Endothelial cell of umbilical vein (primary cell): ENCODE results near the gene KIAA0232. TPM values are rescaled to one million over a fixed set of nuclear protein-coding genes. Genes with fewer than 3 reads are reported as not detected.

Experiments
- BruUV-seq: library from RNA; stranded (reverse); fragments of 400-500 nt; replicated peaks from 2 replicates; lab custom pipeline; 2021; lab: Mats Ljungman, UMichigan
- CTCF ChIA-PET: fragments of 300-600, 350-600 bp; sonication (Branson Sonifier 250); formaldehyde crosslinking; loops from one replicate; lab custom pipeline; 2021; ENCODE audit warnings: antibody characterized with exemption, inconsistent platforms; lab: Charles Lee
- POLR2A ChIA-PET: fragments of 300-600, 350-600 bp; sonication (Branson Sonifier 250); formaldehyde crosslinking; loops from one replicate; lab custom pipeline; 2021; ENCODE audit warnings: antibody characterized with exemption, inconsistent platforms; lab: Charles Lee
- DNase-seq: peaks from one replicate; pipeline ENCODE4 v3.0.0-alpha.2; 2011; ENCODE audit warnings: low read depth, low spot score
- FAIRE-seq: peaks from 2 replicates; lab custom pipeline; 2011; peaks lifted over from hg19 to GRCh38; lab: Jason Lieb, UNC
- H2AFZ ChIP-seq: 2 replicates; pipeline ENCODE4 v1.6.0; 2012; ENCODE audit warnings: low read depth, low read length, control low read depth, inconsistent platforms
- H3K27ac ChIP-seq: 2 replicates; pipeline ENCODE4 v1.5.1; 2011; ENCODE audit warnings: low read depth, mild to moderate bottlenecking, control low read depth, low read length, moderate library complexity; ENCODE audit not compliant: insufficient read depth
- H3K27me3 ChIP-seq, 2 experiments: 2 replicates each; pipeline versions ENCODE4 v1.6.0 to v1.6.1; 2011; ENCODE audit warnings: low read length in 2 of 2, mixed read lengths in 1 of 2; ENCODE audit not compliant: control insufficient read depth in 2 of 2, insufficient read depth in 2 of 2
- H3K36me3 ChIP-seq, 2 experiments: 2 replicates in 1 of 2; 3 replicates in 1 of 2; pipeline ENCODE4 v1.5.1; 2011; ENCODE audit warnings: low read length in 2 of 2, mild to moderate bottlenecking in 1 of 2, moderate library complexity in 1 of 2; ENCODE audit not compliant: control insufficient read depth in 2 of 2, insufficient read depth in 2 of 2; ENCODE audit errors: extremely low read depth in 1 of 2
- H3K4me1 ChIP-seq: 3 replicates; pipeline ENCODE4 v1.5.1; 2011; ENCODE audit warnings: mild to moderate bottlenecking, low read length; ENCODE audit not compliant: control insufficient read depth, insufficient read depth; ENCODE audit errors: extremely low read depth
- H3K4me2 ChIP-seq: 2 replicates; pipeline ENCODE4 v1.6.1; 2011; ENCODE audit warnings: low read length, control low read depth, mixed read lengths; ENCODE audit not compliant: insufficient read depth
- H3K4me3 ChIP-seq, 3 experiments: fragments of 200-600 bp in 1 of 3; sonication (generic), shearing (Covaris generic) in 1 of 3; replicated peaks in 1 of 3; 2 replicates each; pipeline ENCODE4 v1.5.1; 2011 to 2016; ENCODE audit warnings: control low read depth in 3 of 3, low read length in 3 of 3, mild to moderate bottlenecking in 2 of 3, inconsistent platforms in 1 of 3, low read depth in 1 of 3, moderate library complexity in 1 of 3; ENCODE audit not compliant: insufficient read depth in 1 of 3
- H3K79me2 ChIP-seq: 2 replicates; pipeline ENCODE4 v1.6.0; 2012; ENCODE audit warnings: low read length, inconsistent platforms; ENCODE audit not compliant: control insufficient read depth, insufficient read depth
- H3K9ac ChIP-seq: replicated peaks from 2 replicates; pipeline ENCODE3; 2011; ENCODE audit warnings: low read length, control low read depth; ENCODE audit not compliant: insufficient read depth; ENCODE audit errors: extremely low read depth
- H3K9me1 ChIP-seq: replicated peaks from 3 replicates; pipeline ENCODE4 v1.6.0; 2011; ENCODE audit warnings: mild to moderate bottlenecking, low read length; ENCODE audit not compliant: control insufficient read depth, insufficient read depth; ENCODE audit errors: extremely low read depth
- H3K9me3 ChIP-seq: replicated peaks from 2 replicates; pipeline ENCODE4 v1.5.1; 2012; ENCODE audit warnings: low read length, inconsistent platforms; ENCODE audit not compliant: control insufficient read depth, insufficient read depth
- H4K20me1 ChIP-seq: replicated peaks from 2 replicates; pipeline ENCODE3; 2011; ENCODE audit warnings: mild to moderate bottlenecking, low read length; ENCODE audit not compliant: control insufficient read depth, insufficient read depth; ENCODE audit errors: extremely low read depth
- CTCF ChIP-seq, 2 donors: IDR thresholded peaks; 1 replicate in 1 of 2; 2 replicates in 1 of 2; pipeline ENCODE4 v1.5.1; 2011; ENCODE audit warnings: low read length in 2 of 2, mild to moderate bottlenecking in 2 of 2, moderate library complexity in 2 of 2, control low read depth in 1 of 2, inconsistent platforms in 1 of 2, low read depth in 1 of 2; ENCODE audit not compliant: insufficient read depth in 1 of 2; ENCODE audit errors: extremely low read depth in 1 of 2
- EZH2 ChIP-seq: IDR thresholded peaks from 2 replicates; pipeline ENCODE4 v1.6.1; 2012; ENCODE audit warnings: borderline replicate concordance, low read depth, mild to moderate bottlenecking, moderate library complexity, low read length, inconsistent platforms; ENCODE audit not compliant: severe bottlenecking
- FOS ChIP-seq: IDR thresholded peaks from 2 replicates; pipeline ENCODE4 v1.6.1; 2011; ENCODE audit warnings: mild to moderate bottlenecking, low read length, moderate library complexity, borderline replicate concordance; ENCODE audit not compliant: insufficient read depth
- MYC ChIP-seq: IDR thresholded peaks from one replicate; pipeline ENCODE4 v1.6.1; 2011; ENCODE audit warnings: mild to moderate bottlenecking, low read depth, low read length
- POLR2AphosphoS5 ChIP-seq: IDR thresholded peaks from 2 replicates; pipeline ENCODE4 v1.6.1; 2012; ENCODE audit warnings: low read depth, mild to moderate bottlenecking, control low read depth, low read length, moderate library complexity; ENCODE audit not compliant: insufficient read depth
- dilution Hi-C: fragments of 300-500 bp; cut with MboI; formaldehyde crosslinking; loops from one replicate; pipeline ENCODE4 v1.15.0; 2019; ENCODE audit warnings: low sequenced_read_pairs; ENCODE audit not compliant: extremely low pct_ligation_motif_present
- intact Hi-C: fragments of 100-400 bp; cut with micrococcal nuclease; formaldehyde crosslinking; loops from one replicate; pipeline ENCODE4 v1.10.0; 2022
- polyA plus RNA-seq, 4 experiments: library from polyadenylated mRNA; depleted of rRNA in 3 of 4; stranded (reverse) in 3 of 4; unstranded in 1 of 4; fragments of >200 nt; gene quantifications; 2 replicates each; pipeline versions ENCODE4 v1.2.1 to v1.2.3, GENCODE V29; 2011 to 2012; ENCODE audit warnings: missing spikeins in 1 of 4
- total RNA-seq: library from RNA; stranded (reverse); gene quantifications from 2 replicates; pipeline ENCODE4 v1.2.3, GENCODE V29; 2021

Gene KIAA0232
- total and polyA plus RNA-seq, 2 donors (not counting 3 experiments of a cell fraction or from before 2014, with no cell fraction given): 5.3 to 18.4 TPM

DNA sequence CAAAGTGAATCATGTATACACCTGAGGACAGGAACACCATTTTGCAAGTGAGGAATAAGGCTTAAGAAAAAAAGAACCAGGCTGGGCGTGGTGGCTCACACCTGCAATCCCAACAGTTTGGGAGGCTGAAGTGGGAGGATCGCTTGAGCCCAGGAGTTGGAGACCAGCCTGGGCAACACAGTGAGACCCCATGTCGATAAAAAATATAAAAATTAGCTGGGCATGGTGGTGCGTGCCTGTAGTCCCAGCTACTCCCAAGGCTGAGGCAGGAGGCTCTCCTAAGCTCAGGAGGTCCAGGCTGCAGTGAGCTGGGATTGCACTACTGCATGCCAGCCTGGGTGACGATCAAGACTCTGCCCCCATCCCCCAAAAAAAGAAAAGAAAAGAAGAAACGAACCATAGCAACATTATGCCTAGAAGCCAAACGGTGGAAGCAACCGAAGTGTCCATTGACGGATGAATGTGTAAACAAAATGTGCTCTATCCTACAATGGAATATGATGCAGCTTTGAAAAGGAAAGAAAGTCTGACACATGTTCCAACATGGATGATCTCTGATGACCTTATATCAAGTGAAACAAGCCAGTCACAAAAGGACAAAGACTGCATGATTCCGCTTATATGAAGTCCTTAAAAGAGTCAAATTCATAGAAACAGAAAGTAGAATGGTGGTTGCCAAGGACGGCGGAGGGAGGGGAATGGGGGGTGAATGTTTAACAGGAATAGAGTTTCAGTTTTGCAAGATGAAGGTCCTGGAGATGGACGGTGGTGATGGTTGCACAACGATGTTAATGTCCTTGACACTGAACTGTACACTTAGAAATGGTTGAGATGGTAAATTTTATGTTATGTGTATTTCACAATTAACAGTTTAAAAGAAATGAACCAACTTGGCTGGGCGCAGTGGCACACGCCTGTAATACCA lies 8.6 kb upstream of the KIAA0232 start:
- Histone ChIP-seq H3K27ac (no peak overlapping the region), H3K9me3 (no peaks in the 10 kb centered on the region), H4K20me1 (no peaks in the 10 kb centered on the region), H2AFZ (no peak overlapping the region), H3K9ac (no peak overlapping the region), H3K27me3 (peaks cover 2 to 4% of the 10 kb centered on the region in 2 experiments), H3K4me1 (peaks cover 9% of the 10 kb centered on the region), H3K4me2 (no peak overlapping the region), H3K4me3 (no peak overlapping the region), H3K79me2 (no peaks in the 10 kb centered on the region), H3K36me3 (no peaks in the 10 kb centered on the region), H3K9me1 (no peaks in the 10 kb centered on the region)
- TF ChIP-seq MYC (no peak), EZH2 (no peak), CTCF (IDR thresholded peaks at IDR 0.05; ENCODE audit: extremely low read depth in 1 of 2, insufficient read depth in 1 of 2, low read depth in 1 of 2, low read length in 2 of 2) (no peak), POLR2AphosphoS5 (no peak), FOS (no peak)
- DNase-seq (no peak), FAIRE-seq (no peak)
- dilution Hi-C loops: no loop called here
- ChIA-PET POLR2A (no interaction called here), CTCF (no interaction called here)
- intact Hi-C loops: no loop called here
- BruUV-seq: no TSS peak
